B cell (primary cell): ENCODE measurements around the gene MRPL32. TPM values are rescaled to one million over a fixed set of nuclear protein-coding genes. Genes with fewer than 3 reads are reported as not detected.

ENCODE experiments used
- ATAC-seq: fragments of 200-7000 bp; cut with Tn5 transposase; one replicate; pipeline ENCODE4 v1.10.0; 2021; ENCODE audit warnings: low read depth, mild to moderate bottlenecking, moderate number of reproducible peaks, moderate library complexity
- CTCF ChIA-PET: fragments of 350-600 bp; sonication (Branson Sonifier 250); formaldehyde crosslinking; loops from one replicate; lab custom pipeline; 2021; ENCODE audit warnings: antibody characterized with exemption, inconsistent platforms; lab: Charles Lee
- POLR2A ChIA-PET: fragments of 350-600 bp; sonication (Branson Sonifier 250); formaldehyde crosslinking; loops from one replicate; lab custom pipeline; 2021; ENCODE audit warnings: antibody characterized with exemption; lab: Charles Lee
- DNase-seq: peaks from one replicate; pipeline ENCODE4 v3.0.0; 2013
- H2AFZ ChIP-seq: 2 replicates; pipeline ENCODE4 v1.6.1; 2012; ENCODE audit warnings: mild to moderate bottlenecking, low read depth, low read length; ENCODE audit not compliant: insufficient read depth, poor library complexity, severe bottlenecking
- H3K27ac ChIP-seq, 2 donors: 1 replicate in 1 of 2; 2 replicates in 1 of 2; pipeline ENCODE4 v1.5.1; 2012 to 2013; ENCODE audit warnings: low read length in 2 of 2, mild to moderate bottlenecking in 2 of 2, moderate library complexity in 1 of 2
- H3K27me3 ChIP-seq, 4 experiments: fragments of 200-600 bp in 1 of 4; sonication (generic) in 1 of 4; replicated peaks in 1 of 4; 1 replicate in 2 of 4; 2 replicates in 2 of 4; pipeline versions ENCODE4 v1.6.1 to v1.7.0; 2013 to 2016; ENCODE audit warnings: low read length in 3 of 4, mild to moderate bottlenecking in 2 of 4, mixed read lengths in 1 of 4, moderate library complexity in 1 of 4; ENCODE audit not compliant: insufficient read depth in 4 of 4, control insufficient read depth in 3 of 4; ENCODE audit errors: control extremely low read depth in 1 of 4
- H3K36me3 ChIP-seq, 2 experiments: replicated peaks in 1 of 2; 1 replicate in 1 of 2; 2 replicates in 1 of 2; pipeline versions ENCODE4 v1.6.1 to v1.7.1; 2013; ENCODE audit warnings: low read length in 1 of 2; ENCODE audit not compliant: insufficient read depth in 2 of 2, control insufficient read depth in 1 of 2; ENCODE audit errors: control extremely low read depth in 1 of 2, extremely low read depth in 1 of 2
- H3K4me1 ChIP-seq, 2 donors: fragments of 200-600 bp in 1 of 2; sonication (generic) in 1 of 2; 1 replicate in 1 of 2; 2 replicates in 1 of 2; pipeline versions ENCODE4 v1.5.1 to v1.6.1; 2013 to 2017; ENCODE audit warnings: low read length in 2 of 2; ENCODE audit not compliant: control insufficient read depth in 2 of 2, insufficient read depth in 2 of 2
- H3K4me2 ChIP-seq: replicated peaks from 2 replicates; pipeline ENCODE3; 2012; ENCODE audit warnings: mild to moderate bottlenecking, low read depth, low read length; ENCODE audit not compliant: poor library complexity, severe bottlenecking
- H3K4me3 ChIP-seq, 5 experiments: fragments of 200-600 bp in 1 of 5; sonication (generic) in 1 of 5; 1 replicate in 3 of 5; 2 replicates in 2 of 5; pipeline versions ENCODE4 v1.5.1 to v1.7.0; 2011 to 2016; ENCODE audit warnings: low read length in 4 of 5, mild to moderate bottlenecking in 4 of 5, low read depth in 2 of 5, control low read depth in 1 of 5, moderate library complexity in 1 of 5; ENCODE audit not compliant: insufficient read depth in 1 of 5; ENCODE audit errors: control extremely low read depth in 1 of 5, extremely low read depth in 1 of 5
- H3K79me2 ChIP-seq: fragments of 200-600 bp; sonication (generic); one replicate; pipeline ENCODE4 v1.6.0; 2016; ENCODE audit warnings: low read length; ENCODE audit not compliant: control insufficient read depth, insufficient read depth
- H3K9ac ChIP-seq: fragments of 200-600 bp; sonication (generic); 2 replicates; pipeline ENCODE4 v1.6.1; 2017; ENCODE audit warnings: mild to moderate bottlenecking, low read length, moderate library complexity
- H3K9me3 ChIP-seq, 3 donors: one replicate each; pipeline versions ENCODE4 v1.6.1 to v1.7.1; 2013; ENCODE audit warnings: low read length in 2 of 3; ENCODE audit not compliant: control insufficient read depth in 2 of 3, insufficient read depth in 1 of 3; ENCODE audit errors: control extremely low read depth in 1 of 3
- H4K20me1 ChIP-seq: 2 replicates; pipeline ENCODE4 v1.6.0; 2012; ENCODE audit warnings: mild to moderate bottlenecking, low read length; ENCODE audit not compliant: insufficient read depth, control insufficient read depth, poor library complexity, severe bottlenecking
- H3K27ac Mint-ChIP-seq: one replicate; pipeline ENCODE4 v1.8.0; 2021; ENCODE audit warnings: mixed read lengths
- H3K27me3 Mint-ChIP-seq: one replicate; pipeline ENCODE4 v1.8.0; 2021; ENCODE audit warnings: mixed read lengths
- H3K4me1 Mint-ChIP-seq: one replicate; pipeline ENCODE4 v1.8.0; 2021; ENCODE audit warnings: mixed read lengths
- H3K4me3 Mint-ChIP-seq: one replicate; pipeline ENCODE4 v1.8.0; 2021; ENCODE audit warnings: mixed read lengths
- H3K9me3 Mint-ChIP-seq: one replicate; pipeline ENCODE4 v1.8.0; 2022; ENCODE audit warnings: mixed read lengths; ENCODE audit not compliant: insufficient read depth
- CTCF ChIP-seq: fragments of 200-600 bp; IDR thresholded peaks from one replicate; pipeline ENCODE4 v1.8.0; 2022; ENCODE audit warnings: antibody characterized with exemption, mild to moderate bottlenecking
- EZH2 ChIP-seq: IDR thresholded peaks from 2 replicates; pipeline ENCODE4 v1.6.1; 2012; ENCODE audit warnings: borderline replicate concordance, low read depth, mild to moderate bottlenecking, moderate library complexity, low read length; ENCODE audit not compliant: insufficient read depth, poor library complexity, severe bottlenecking
- WGBS: methylation state at CpG from one replicate; pipeline ENCODE4 v1.1.5; 2013; ENCODE audit warnings: missing lambda C conversion rate; ENCODE audit not compliant: insufficient coverage; 5-methylcytosine and 5-hydroxymethylcytosine counted together
- intact Hi-C: fragments of 100-400 bp; cut with micrococcal nuclease; formaldehyde crosslinking; loops from one replicate; pipeline ENCODE4 v1.10.0; 2022
- polyA plus RNA-seq: library from polyadenylated mRNA; depleted of rRNA; stranded (reverse); fragments of >200 nt; gene quantifications from 2 replicates; pipeline ENCODE4 v1.2.3, GENCODE V29; 2012
- total RNA-seq, 2 donors: library from RNA; stranded (reverse); fragments of 120-200 nt in 1 of 2; gene quantifications; 1 replicate in 1 of 2; 2 replicates in 1 of 2; pipeline versions ENCODE4 v1.2.3 to v1.2.4, GENCODE V29; 2013 to 2022

The MRPL32 gene
- total and polyA plus RNA-seq, 2 donors (not counting 1 experiment from before 2014, with no cell fraction given) = 25.3 to 31.7 TPM

GRCh38 chr7:42934291-42934690, 2.1 kb downstream of the MRPL32 start:
- H3K4me1 Mint-ChIP-seq = peaks cover 52% of the 10 kb centered on the region
- Histone ChIP-seq H3K4me1 (peaks cover 29 to 33% of the 10 kb centered on the region in 2 donors), H3K9ac (no peak overlapping the region), H3K4me3 (no peak overlapping the region), H3K36me3 (peaks cover 5 to 38% of the 10 kb centered on the region in 2 experiments), H2AFZ (no peak overlapping the region), H3K79me2 (peaks cover 51% of the 10 kb centered on the region), H3K4me2 (no peak overlapping the region), H3K9me3 (no peaks in the 10 kb centered on the region), H3K27ac (no peak overlapping the region), H4K20me1 (peaks cover 6% of the 10 kb centered on the region), H3K27me3 (no peaks in the 10 kb centered on the region)
- ChIA-PET CTCF (interaction anchor here (0.7 to 2.1 kb wide), 5 partner anchors 11 to 1770 kb away, joined by 3 to 5 read pairs (median 5); partner anchors contain the start of gene STK17A), POLR2A (no interaction called here)
- DNase-seq = no peak
- H3K9me3 Mint-ChIP-seq = no peaks in the 10 kb centered on the region
- WGBS = no CpG with 5 or more reads among the region's 3 CpGs
- TF ChIP-seq EZH2 (no peak), CTCF (no peak)
- peak overlapping the region; percentile 62 for H3K4me3 Mint-ChIP-seq
- intact Hi-C loops = no loop called here
- H3K27me3 Mint-ChIP-seq = no peaks in the 10 kb centered on the region
- H3K27ac Mint-ChIP-seq = no peak overlapping the region
- ATAC-seq = no peak

- WGBS = no CpG with 5 or more reads among the region's 5 CpGs
- Histone ChIP-seq H3K27me3 (no peaks in the 10 kb centered on the region), H3K27ac (peak overlapping the region in 1 of 2 donors; percentile 11), H3K36me3 (peaks cover 9 to 51% of the 10 kb centered on the region in 2 experiments), H3K79me2 (peaks cover 35% of the 10 kb centered on the region), H2AFZ (no peak overlapping the region), H3K9ac (no peak overlapping the region), H3K4me3 (no peak overlapping the region), H3K4me2 (no peak overlapping the region), H4K20me1 (no peaks in the 10 kb centered on the region), H3K4me1 (peaks cover 15 to 19% of the 10 kb centered on the region in 2 donors), H3K9me3 (no peaks in the 10 kb centered on the region)
- no peak for TF ChIP-seq EZH2
- no peak for TF ChIP-seq CTCF
- intact Hi-C loops = no loop called here
- Mint-ChIP-seq H3K4me3 (no peak overlapping the region), H3K27me3 (no peaks in the 10 kb centered on the region), H3K4me1 (peaks cover 41% of the 10 kb centered on the region), H3K27ac (peak overlapping the region; percentile 5), H3K9me3 (no peaks in the 10 kb centered on the region)
- POLR2A ChIA-PET = no interaction called here
- CTCF ChIA-PET = interaction anchor here (1.2 to 2.1 kb wide), 2 partner anchors 25 to 325 kb away, joined by 3 to 5 read pairs; no protein-coding TSS in a partner anchor
- DNase-seq = no peak
- ATAC-seq = no peak
Measured at GRCh38 chr7:42935861-42936260, 3.7 kb downstream of the MRPL32 start.
